ENCODE measurements around the gene STXBP5L. TPM values are rescaled to one million over a fixed set of nuclear protein-coding genes. Genes with fewer than 3 reads are reported as not detected.

Gene STXBP5L
- total RNA-seq, 2 experiments from 2014 or later: 2.7 to 10.5 TPM

DNA sequence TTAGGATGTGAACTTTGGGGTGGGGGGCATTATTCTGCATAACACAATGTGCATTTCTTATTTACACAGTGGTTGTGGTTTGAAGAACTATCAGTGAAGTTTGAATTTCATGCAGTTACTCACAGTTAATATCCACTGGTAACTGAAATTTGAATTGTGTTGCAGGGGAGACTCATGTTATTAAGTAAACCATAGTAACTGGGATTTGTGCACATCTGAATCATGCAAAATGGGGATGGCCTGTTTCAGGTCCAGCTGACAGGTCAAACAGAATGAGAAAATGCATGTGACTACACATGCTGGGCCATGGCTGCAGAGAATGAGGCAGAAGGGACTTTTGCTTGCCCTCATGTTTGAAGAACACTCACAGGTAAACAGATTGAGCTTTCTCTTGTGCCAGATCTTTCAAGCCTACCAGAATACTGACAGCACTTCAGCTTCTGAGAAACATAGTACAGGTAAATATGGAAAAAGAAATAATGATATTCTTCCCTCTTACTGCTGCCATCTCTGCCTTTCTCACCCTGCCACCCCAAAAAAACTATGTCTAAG, 522.7 kb downstream of the STXBP5L start:
- POLR2A ChIA-PET: interaction anchor here (1.1 to 1.4 kb wide), 2 partner anchors 10 to 12 kb away, joined by 3 to 9 read pairs; no protein-coding TSS in a partner anchor
- peaks cover 99% of the 10 kb centered on the region for H3K36me3 ChIP-seq (ENCODE audit: insufficient read depth, low read length)
- DNase-seq (ENCODE audit: low spot score): no peak

DNA sequence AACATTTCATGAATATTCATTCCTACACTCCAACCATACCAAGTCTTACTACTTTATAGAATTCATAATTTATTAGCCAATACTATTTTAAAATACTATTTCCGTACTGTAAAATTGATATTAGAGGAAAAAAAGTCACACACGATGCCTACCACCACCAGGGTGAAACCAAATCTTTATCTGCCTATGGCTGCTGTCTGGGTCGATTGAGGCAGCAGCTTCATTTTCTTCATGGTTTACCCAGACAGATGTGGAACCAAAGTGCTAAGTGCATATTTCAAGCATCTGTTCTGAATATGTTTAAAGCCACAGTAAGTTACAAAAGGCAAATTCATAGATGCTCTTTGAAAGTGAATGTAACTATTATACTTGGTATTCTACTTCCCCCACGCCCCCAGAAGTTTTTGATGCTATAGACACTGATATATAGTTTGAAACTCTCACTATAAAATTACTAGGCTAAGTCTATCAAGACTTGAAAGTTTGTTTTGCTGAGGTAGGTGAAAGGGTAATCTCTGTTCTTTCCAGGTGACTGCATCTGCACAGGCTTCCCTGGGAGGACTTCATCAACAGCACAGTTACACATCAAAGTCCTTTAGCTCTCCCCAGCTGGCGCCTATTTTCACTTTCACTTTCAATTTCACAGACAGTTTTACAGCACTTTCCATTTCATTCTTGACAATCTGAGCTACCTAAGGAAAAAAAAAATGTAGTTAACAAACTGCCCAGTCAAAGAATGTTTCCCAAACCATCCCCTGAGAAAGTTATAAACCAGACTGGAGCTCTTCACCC, 523.9 kb downstream of the STXBP5L start:
- H3K27ac ChIP-seq (ENCODE audit: low read depth, low read length, poor library complexity, severe bottlenecking): no peak overlapping the region
- H3K36me3 ChIP-seq (ENCODE audit: insufficient read depth, low read length): peaks cover 100% of the 10 kb centered on the region
- H3K9me2 ChIP-seq (ENCODE audit: insufficient read depth, low read length): no peaks in the 10 kb centered on the region
- no TSS peak for BruUV-seq (replicated peaks)
- H3K9me3 ChIP-seq (ENCODE audit: low read length): no peaks in the 10 kb centered on the region
- no peaks in the 10 kb centered on the region for H4K20me1 ChIP-seq (ENCODE audit: insufficient read depth, low read length)
- TF ChIP-seq EZH2phosphoT487 (IDR thresholded peaks at IDR 0.05; ENCODE audit: borderline replicate concordance, low read depth, low read length): no peak
- TF ChIP-seq, protein P1, sequence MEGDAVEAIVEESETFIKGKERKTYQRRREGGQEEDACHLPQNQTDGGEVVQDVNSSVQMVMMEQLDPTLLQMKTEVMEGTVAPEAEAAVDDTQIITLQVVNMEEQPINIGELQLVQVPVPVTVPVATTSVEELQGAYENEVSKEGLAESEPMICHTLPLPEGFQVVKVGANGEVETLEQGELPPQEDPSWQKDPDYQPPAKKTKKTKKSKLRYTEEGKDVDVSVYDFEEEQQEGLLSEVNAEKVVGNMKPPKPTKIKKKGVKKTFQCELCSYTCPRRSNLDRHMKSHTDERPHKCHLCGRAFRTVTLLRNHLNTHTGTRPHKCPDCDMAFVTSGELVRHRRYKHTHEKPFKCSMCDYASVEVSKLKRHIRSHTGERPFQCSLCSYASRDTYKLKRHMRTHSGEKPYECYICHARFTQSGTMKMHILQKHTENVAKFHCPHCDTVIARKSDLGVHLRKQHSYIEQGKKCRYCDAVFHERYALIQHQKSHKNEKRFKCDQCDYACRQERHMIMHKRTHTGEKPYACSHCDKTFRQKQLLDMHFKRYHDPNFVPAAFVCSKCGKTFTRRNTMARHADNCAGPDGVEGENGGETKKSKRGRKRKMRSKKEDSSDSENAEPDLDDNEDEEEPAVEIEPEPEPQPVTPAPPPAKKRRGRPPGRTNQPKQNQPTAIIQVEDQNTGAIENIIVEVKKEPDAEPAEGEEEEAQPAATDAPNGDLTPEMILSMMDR (conservative IDR thresholded peaks at IDR 0.05; ENCODE audit: low read length): no peak
- DNase-seq (ENCODE audit: low spot score): peak; percentile 78
- H2AFZ ChIP-seq (ENCODE audit: low read length): no peak overlapping the region
- intact Hi-C loops (cut with micrococcal nuclease; ENCODE audit: unreplicated experiment): no loop called here
- peaks cover 17% of the 10 kb centered on the region for H3K4me1 ChIP-seq (ENCODE audit: insufficient read depth, low read length, poor library complexity, severe bottlenecking)
- H3K4me2 ChIP-seq (ENCODE audit: low read length): no peak overlapping the region
- H3K79me2 ChIP-seq (ENCODE audit: insufficient read depth, low read depth, low read length): no peaks in the 10 kb centered on the region
- no peak overlapping the region for H3K4me3 ChIP-seq (ENCODE audit: low read depth, low read length, poor library complexity, severe bottlenecking)
- CTCF ChIA-PET (ENCODE audit: unreplicated experiment): no interaction called here
- POLR2A ChIA-PET: interaction anchor here (0.7 to 1.4 kb wide), 4 partner anchors 9 to 32 kb away, joined by 3 to 9 read pairs (median 4); no protein-coding TSS in a partner anchor

More for the DNA sequence above, 522.7 kb downstream of the STXBP5L start:
- Histone ChIP-seq H3K4me1 (ENCODE audit: insufficient read depth, low read length, poor library complexity, severe bottlenecking) (peaks cover 17% of the 10 kb centered on the region), H3K27ac (ENCODE audit: low read depth, low read length, poor library complexity, severe bottlenecking) (no peak overlapping the region), H3K79me2 (ENCODE audit: insufficient read depth, low read depth, low read length) (no peaks in the 10 kb centered on the region), H3K4me3 (ENCODE audit: low read depth, low read length, poor library complexity, severe bottlenecking) (no peak overlapping the region), H4K20me1 (ENCODE audit: insufficient read depth, low read length) (no peaks in the 10 kb centered on the region), H2AFZ (ENCODE audit: low read length) (no peak overlapping the region), H3K9me3 (ENCODE audit: low read length) (no peaks in the 10 kb centered on the region), H3K9me2 (ENCODE audit: insufficient read depth, low read length) (no peaks in the 10 kb centered on the region), H3K4me2 (ENCODE audit: low read length) (no peak overlapping the region)
- CTCF ChIA-PET (ENCODE audit: unreplicated experiment): no interaction called here
- TF ChIP-seq, protein P1 (conservative IDR thresholded peaks at IDR 0.05; ENCODE audit: low read length): no peak
- TF ChIP-seq EZH2phosphoT487 (IDR thresholded peaks at IDR 0.05; ENCODE audit: borderline replicate concordance, low read depth, low read length): no peak
- no TSS peak for BruUV-seq (replicated peaks)
- intact Hi-C loops (cut with micrococcal nuclease; ENCODE audit: unreplicated experiment): no loop called here

DNA sequence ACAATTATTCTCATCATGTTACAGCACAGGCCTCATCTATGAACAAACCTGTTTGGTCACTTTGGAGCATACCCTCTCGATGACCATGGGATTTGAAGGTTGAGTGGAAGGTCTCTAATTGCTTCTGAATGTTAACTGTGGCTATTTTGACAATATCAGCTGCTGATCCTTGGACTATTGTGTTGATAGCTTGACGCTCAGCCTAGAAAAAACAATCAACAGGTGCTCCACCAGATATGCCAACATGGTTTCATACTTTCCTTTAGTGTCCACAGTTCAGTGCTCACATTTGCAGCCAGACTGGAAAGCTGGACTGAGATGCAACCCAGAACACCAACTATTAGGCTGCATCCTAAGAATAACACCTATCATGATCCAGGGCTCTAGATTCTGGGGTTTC, 528.1 kb downstream of the STXBP5L start:
- no peak for DNase-seq (ENCODE audit: low spot score)
- no peaks in the 10 kb centered on the region for H3K9me2 ChIP-seq (ENCODE audit: insufficient read depth, low read length)
- CTCF ChIA-PET (ENCODE audit: unreplicated experiment): no interaction called here
- H3K4me2 ChIP-seq (ENCODE audit: low read length): no peak overlapping the region
- no peaks in the 10 kb centered on the region for H3K9me3 ChIP-seq (ENCODE audit: low read length)
- BruUV-seq (replicated peaks): no TSS peak
- H4K20me1 ChIP-seq (ENCODE audit: insufficient read depth, low read length): no peaks in the 10 kb centered on the region
- no peak overlapping the region for H3K4me3 ChIP-seq (ENCODE audit: low read depth, low read length, poor library complexity, severe bottlenecking)
- intact Hi-C loops (cut with micrococcal nuclease; ENCODE audit: unreplicated experiment): no loop called here
- no peak overlapping the region for H2AFZ ChIP-seq (ENCODE audit: low read length)
- H3K36me3 ChIP-seq (ENCODE audit: insufficient read depth, low read length): peaks cover 99% of the 10 kb centered on the region
- POLR2A ChIA-PET: interaction anchor here (0.8 to 0.9 kb wide), 2 partner anchors 10 to 25 kb away, joined by 3 to 4 read pairs; no protein-coding TSS in a partner anchor
- H3K27ac ChIP-seq (ENCODE audit: low read depth, low read length, poor library complexity, severe bottlenecking): no peak overlapping the region
- H3K4me1 ChIP-seq (ENCODE audit: insufficient read depth, low read length, poor library complexity, severe bottlenecking): peaks cover 17% of the 10 kb centered on the region
- TF ChIP-seq, protein P1 (conservative IDR thresholded peaks at IDR 0.05; ENCODE audit: low read length): no peak
- no peak for TF ChIP-seq EZH2phosphoT487 (IDR thresholded peaks at IDR 0.05; ENCODE audit: borderline replicate concordance, low read depth, low read length)
- H3K79me2 ChIP-seq (ENCODE audit: insufficient read depth, low read depth, low read length): no peaks in the 10 kb centered on the region

Data from OCI-LY7 (cell line).